Neutrophil (primary cell): Measurements from ENCODE around the gene LTC4S.
A peak's percentile ranks its signal among the peaks of the same experiment; 100 is the strongest.

ENCODE experiments used
- H3K27ac ChIP-seq: fragments of 200-600 bp; sonication (generic); 2 replicates; pipeline ENCODE4 v1.5.1; 2016; ENCODE audit warnings: mild to moderate bottlenecking, moderate library complexity
- H3K27me3 ChIP-seq: fragments of 200-600 bp; sonication (generic); 2 replicates; pipeline ENCODE4 v1.6.0; 2016; ENCODE audit warnings: mild to moderate bottlenecking
- H3K36me3 ChIP-seq: fragments of 200-600 bp; sonication (generic); 2 replicates; pipeline ENCODE4 v1.5.1; 2017
- H3K4me1 ChIP-seq, 2 experiments: fragments of 200-600 bp in 1 of 2; sonication (generic) in 1 of 2; 1 replicate in 1 of 2; 2 replicates in 1 of 2; pipeline versions ENCODE4 v1.5.1 to v1.6.1; 2013 to 2016; ENCODE audit warnings: low read depth in 1 of 2, low read length in 1 of 2, mild to moderate bottlenecking in 1 of 2, moderate library complexity in 1 of 2; ENCODE audit not compliant: control insufficient read depth in 1 of 2, insufficient read depth in 1 of 2
- H3K4me3 ChIP-seq, 2 experiments: fragments of 200-600 bp in 1 of 2; sonication (generic) in 1 of 2; 1 replicate in 1 of 2; 2 replicates in 1 of 2; pipeline ENCODE4 v1.5.1; 2013 to 2016; ENCODE audit warnings: low read depth in 1 of 2, low read length in 1 of 2, mild to moderate bottlenecking in 1 of 2, moderate library complexity in 1 of 2
- H3K9me3 ChIP-seq: fragments of 200-600 bp; sonication (generic); 2 replicates; pipeline ENCODE4 v1.5.1; 2016
- CTCF ChIP-seq: fragments of 200-600 bp; sonication (generic); IDR thresholded peaks from 2 replicates; pipeline ENCODE4 v1.5.1; 2016; ENCODE audit warnings: antibody characterized with exemption

The LTC4S gene

GRCh38 chr5:179767496-179768100 is 26.2 kb upstream of the LTC4S start:
- H3K27ac ChIP-seq = peak overlapping the region; percentile 33
- no peaks in the 10 kb centered on the region for H3K27me3 ChIP-seq
- peaks cover 63% of the 10 kb centered on the region for H3K36me3 ChIP-seq
- no peak for TF ChIP-seq CTCF
- no peak overlapping the region for H3K4me3 ChIP-seq
- peaks cover 70 to 73% of the 10 kb centered on the region in 2 experiments for H3K4me1 ChIP-seq
- H3K9me3 ChIP-seq = no peaks in the 10 kb centered on the region

- H3K4me3 ChIP-seq = no peak overlapping the region
- H3K36me3 ChIP-seq = peaks cover 72% of the 10 kb centered on the region
- H3K4me1 ChIP-seq = peaks cover 63 to 69% of the 10 kb centered on the region in 2 experiments
- H3K27me3 ChIP-seq = no peaks in the 10 kb centered on the region
- TF ChIP-seq CTCF = no peak
- no peaks in the 10 kb centered on the region for H3K9me3 ChIP-seq
- peak overlapping the region; percentile 41 for H3K27ac ChIP-seq
Observed at GRCh38 chr5:179768326-179769085, 25.3 kb upstream of the LTC4S start.

DNA sequence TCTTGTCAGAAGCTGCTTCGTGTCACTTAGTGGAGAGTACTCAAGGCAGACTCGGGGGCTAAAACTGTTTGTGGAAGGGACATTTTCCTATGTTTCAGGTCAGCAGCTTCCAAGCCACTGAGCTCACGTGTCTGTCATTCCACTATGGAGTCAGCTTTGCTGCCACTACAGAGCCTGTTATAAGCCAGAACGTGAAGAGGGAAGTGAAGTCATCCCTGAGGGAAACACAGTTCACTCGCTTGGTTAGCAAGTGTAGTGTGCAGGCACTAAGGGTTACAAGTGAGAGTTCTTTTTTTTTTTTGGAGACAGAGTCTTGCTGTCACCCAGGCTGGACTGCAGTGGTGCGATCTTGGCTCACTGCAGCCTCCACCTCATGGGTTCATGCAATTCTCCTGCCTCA is 24.5 kb upstream of the LTC4S start:
- TF ChIP-seq CTCF = no peak
- peak overlapping the region; percentile 41 for H3K27ac ChIP-seq
- H3K4me3 ChIP-seq = no peak overlapping the region
- no peaks in the 10 kb centered on the region for H3K9me3 ChIP-seq
- H3K36me3 ChIP-seq = peaks cover 80% of the 10 kb centered on the region
- peaks cover 57 to 62% of the 10 kb centered on the region in 2 experiments for H3K4me1 ChIP-seq
- no peaks in the 10 kb centered on the region for H3K27me3 ChIP-seq

- Histone ChIP-seq H3K27me3 (no peaks in the 10 kb centered on the region), H3K27ac (peak overlapping the region; percentile 41), H3K9me3 (no peaks in the 10 kb centered on the region), H3K4me1 (peaks cover 57 to 62% of the 10 kb centered on the region in 2 experiments), H3K36me3 (peaks cover 85% of the 10 kb centered on the region), H3K4me3 (no peak overlapping the region)
- no peak for TF ChIP-seq CTCF
Observed at GRCh38 chr5:179769796-179770195, 24.0 kb upstream of the LTC4S start.

- H3K4me1 ChIP-seq = peaks cover 59 to 67% of the 10 kb centered on the region in 2 experiments
- H3K27ac ChIP-seq = peak overlapping the region; percentile 68
- no peaks in the 10 kb centered on the region for H3K9me3 ChIP-seq
- H3K4me3 ChIP-seq = no peak overlapping the region
- H3K27me3 ChIP-seq = no peaks in the 10 kb centered on the region
- TF ChIP-seq CTCF = no peak
- H3K36me3 ChIP-seq = peaks cover 87% of the 10 kb centered on the region
Observed at GRCh38 chr5:179771311-179771895, 22.4 kb upstream of the LTC4S start.
